Embryonic facial prominence (tissue), 1 donor: ENCODE results near the gene EYA2.

ENCODE experiments used
- DNase-seq: peaks from one replicate; pipeline ENCODE4 v3.0.0-alpha.2; 2016; ENCODE audit errors: extremely low spot score

The EYA2 gene

GRCh38 chr20:47036091-47036870 lies 141.6 kb downstream of the EYA2 start:
- DNase-seq: no peak

- DNase-seq: no peak
Observed at GRCh38 chr20:47038566-47039560, 144.2 kb downstream of the EYA2 start.

GRCh38 chr20:47040506-47041125 lies 146.0 kb downstream of the EYA2 start:
- no peak for DNase-seq

GRCh38 chr20:47041396-47041899 lies 146.8 kb downstream of the EYA2 start:
- no peak for DNase-seq

GRCh38 chr20:47042464-47042863 lies 147.8 kb downstream of the EYA2 start:
- DNase-seq: no peak

GRCh38 chr20:47043086-47043485 lies 148.4 kb downstream of the EYA2 start:
- DNase-seq: no peak

GRCh38 chr20:47044938-47045337 lies 150.3 kb downstream of the EYA2 start:
- DNase-seq: no peak

- DNase-seq: no peak
Observed at GRCh38 chr20:47048054-47048453, 153.4 kb downstream of the EYA2 start.

- no peak for DNase-seq
Observed at GRCh38 chr20:47049771-47050170, 155.1 kb downstream of the EYA2 start.

- DNase-seq: no peak
Observed at GRCh38 chr20:47050996-47051395, 156.4 kb downstream of the EYA2 start.

- DNase-seq: no peak
Observed at GRCh38 chr20:47051936-47052526, 157.4 kb downstream of the EYA2 start.

GRCh38 chr20:47054506-47054905 lies 159.9 kb downstream of the EYA2 start:
- no peak for DNase-seq

GRCh38 chr20:47054945-47055344 lies 160.3 kb downstream of the EYA2 start:
- no peak for DNase-seq

GRCh38 chr20:47055699-47056369 lies 161.2 kb downstream of the EYA2 start:
- no peak for DNase-seq

GRCh38 chr20:47057661-47058060 lies 163.0 kb downstream of the EYA2 start:
- no peak for DNase-seq

GRCh38 chr20:47058236-47058635 lies 163.6 kb downstream of the EYA2 start:
- no peak for DNase-seq

- no peak for DNase-seq
Observed at GRCh38 chr20:47059536-47059935, 164.9 kb downstream of the EYA2 start.

- no peak for DNase-seq
Observed at GRCh38 chr20:47061549-47061948, 166.9 kb downstream of the EYA2 start.

- DNase-seq: no peak
Observed at GRCh38 chr20:47062226-47062890, 167.7 kb downstream of the EYA2 start.

GRCh38 chr20:47063407-47063806 lies 168.8 kb downstream of the EYA2 start:
- no peak for DNase-seq

GRCh38 chr20:47063808-47064207 lies 169.2 kb downstream of the EYA2 start:
- no peak for DNase-seq
